Activated CD4-positive, CD25-positive, alpha-beta regulatory T cell (primary cell): ENCODE data around the gene SHANK1.
"Not testable (repeated sequence)": the region's sequence is repeated elsewhere in the genome, so short reads cannot be mapped to it uniquely, and the experiment has no call there.

Experiments used
- DNase-seq, 4 experiments: peaks; one replicate each; lab custom pipeline; 2025; lab: John Stamatoyannopoulos, UW

SHANK1 gene

GRCh38 chr19:50633973-50634372, 85.6 kb downstream of the SHANK1 start:
- DNase-seq = no peak

GRCh38 chr19:50633359-50633758, 86.2 kb downstream of the SHANK1 start:
- no peak for DNase-seq

GRCh38 chr19:50632151-50632835, 87.3 kb downstream of the SHANK1 start:
- no peak for DNase-seq

GRCh38 chr19:50629801-50630200, 89.8 kb downstream of the SHANK1 start:
- DNase-seq = no peak

- DNase-seq = no peak
Observed at GRCh38 chr19:50629194-50629593, 90.4 kb downstream of the SHANK1 start.

- DNase-seq = no peak
Observed at GRCh38 chr19:50628551-50628950, 91.1 kb downstream of the SHANK1 start.

GRCh38 chr19:50628146-50628545, 91.5 kb downstream of the SHANK1 start:
- DNase-seq = no peak

- DNase-seq = no peak
Observed at GRCh38 chr19:50626795-50627194, 92.8 kb downstream of the SHANK1 start.

- no peak for DNase-seq
Observed at GRCh38 chr19:50626011-50626410, 93.6 kb downstream of the SHANK1 start.

GRCh38 chr19:50624949-50625600, 94.5 kb downstream of the SHANK1 start:
- no peak for DNase-seq

- DNase-seq = not testable (repeated sequence)
Observed at GRCh38 chr19:50620394-50620906, 99.2 kb downstream of the SHANK1 start.

- not testable (repeated sequence) for DNase-seq
Observed at GRCh38 chr19:50619184-50619583, 100.4 kb downstream of the SHANK1 start.

GRCh38 chr19:50618379-50618778, 101.2 kb downstream of the SHANK1 start:
- DNase-seq = not testable (repeated sequence)

GRCh38 chr19:50612504-50613404, 106.8 kb downstream of the SHANK1 start:
- not testable (repeated sequence) for DNase-seq
